ENCODE data around the gene HHAT. TPM values are rescaled to one million over a fixed set of nuclear protein-coding genes. Genes with fewer than 3 reads are reported as not detected.

The HHAT gene
- total and polyA plus RNA-seq, 9 of the 15 experiments (the other 6 are each of a cell fraction or from before 2014, with no cell fraction given) = 0.07 to 0.16 (median 0.13) TPM; not detected in 1

DNA sequence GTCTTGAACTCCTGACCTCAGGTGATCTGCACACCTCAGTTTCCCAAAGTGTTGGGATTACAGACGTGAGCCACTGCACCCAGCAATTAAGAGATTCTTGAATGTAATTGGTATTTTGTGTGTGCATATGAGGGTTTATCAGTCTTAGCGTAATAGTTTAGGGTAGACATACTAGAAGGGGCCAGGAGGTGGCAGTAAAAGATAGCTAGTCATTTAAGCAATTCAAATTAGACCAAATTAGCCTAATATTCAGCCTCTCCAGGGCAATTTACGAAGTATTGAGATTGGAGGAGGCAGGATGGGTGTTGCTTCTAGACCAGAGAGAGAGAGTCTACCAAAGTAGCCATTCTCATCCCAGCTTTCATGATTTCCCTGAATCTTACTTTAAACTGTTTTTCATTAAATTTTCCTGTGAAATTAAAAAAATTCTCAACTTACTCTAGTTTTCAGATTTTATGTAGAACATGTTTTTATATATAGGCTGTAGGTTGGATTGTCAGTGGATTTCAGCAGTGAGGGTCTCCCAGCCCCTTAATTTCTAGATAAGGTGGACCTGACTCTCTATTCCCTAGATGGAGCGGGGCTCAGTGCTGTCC lies 119.7 kb downstream of the HHAT start:
- H2AFZ ChIP-seq (ENCODE audit: low read depth, low read length) = no peak overlapping the region
- no peaks in the 10 kb centered on the region for H4K20me1 ChIP-seq (replicated peaks; ENCODE audit: control insufficient read depth, insufficient read depth, low read length)
- ChIA-PET CTCF (ENCODE audit: low intra/inter-chr PET ratio) (interaction anchor here (0.8 to 2.0 kb wide), 2 partner anchors 687 to 1065 kb away, joined by 3 to 18 read pairs; partner anchors contain the start of gene KCNH1), POLR2A (no interaction called here)
- H3K4me2 ChIP-seq (ENCODE audit: insufficient read depth, low read length) = no peak overlapping the region
- in situ Hi-C loops (cut with MboI) (no loop called here), intact Hi-C loops (cut with micrococcal nuclease) (loop anchor here (1.0 to 10.0 kb wide), 4 partner anchors 134 to 1064 kb away; partner anchors contain the start of gene KCNH1)
- no peaks in the 10 kb centered on the region for H3K9me1 ChIP-seq (ENCODE audit: control insufficient read depth, insufficient read depth, low read length)
- no peaks in the 10 kb centered on the region for H3K36me3 ChIP-seq (ENCODE audit: control insufficient read depth, insufficient read depth, low read length)
- no TSS peak for BruUV-seq (replicated peaks)
- peak; percentile 81 for FAIRE-seq
- no peak overlapping the region for H3K9ac ChIP-seq (ENCODE audit: insufficient read depth in 1 of 2, low read depth in 2 of 2, low read length in 2 of 2)
- H3K9me3 ChIP-seq (replicated peaks; ENCODE audit: control insufficient read depth, insufficient read depth, low read depth, low read length) = no peaks in the 10 kb centered on the region
- no peaks in the 10 kb centered on the region for H3K79me2 ChIP-seq (ENCODE audit: control insufficient read depth, insufficient read depth, low read length)
- peak; percentile 82 for ATAC-seq
- no peak overlapping the region for H3K4me3 ChIP-seq
- no peaks in the 10 kb centered on the region for H3K4me1 ChIP-seq (replicated peaks in 1 of 2; ENCODE audit: control insufficient read depth in 2 of 2, insufficient read depth in 2 of 2, low read length in 2 of 2)
- peak; percentile 33 to 44 (median 41) for DNase-seq (ENCODE audit: extremely low read depth in 1 of 4, low spot score in 3 of 4)
- H3K27ac ChIP-seq (ENCODE audit: extremely low read depth, low read depth, low read length) = no peak overlapping the region
- peaks cover 0 to 8% of the 10 kb centered on the region in 2 experiments; a peak in 3 of 5 replicates for H3K27me3 ChIP-seq (ENCODE audit: control insufficient read depth in 2 of 2, insufficient read depth in 2 of 2, low read length in 2 of 2)
- 0% methylated on average over 4 of the region's 4 CpGs for WGBS (ENCODE audit: insufficient coverage, low coverage, missing lambda C conversion rate)
- TF ChIP-seq ZNF133 (CRISPR knock-in tag; IDR thresholded peaks at IDR 0.05) = no peak
- no peak for TF ChIP-seq NR2F6 (CRISPR knock-in tag; IDR thresholded peaks at IDR 0.05)
- no peak for TF ChIP-seq PRMT5 (CRISPR knock-in tag; IDR thresholded peaks at IDR 0.05)
- TF ChIP-seq, protein P1, sequence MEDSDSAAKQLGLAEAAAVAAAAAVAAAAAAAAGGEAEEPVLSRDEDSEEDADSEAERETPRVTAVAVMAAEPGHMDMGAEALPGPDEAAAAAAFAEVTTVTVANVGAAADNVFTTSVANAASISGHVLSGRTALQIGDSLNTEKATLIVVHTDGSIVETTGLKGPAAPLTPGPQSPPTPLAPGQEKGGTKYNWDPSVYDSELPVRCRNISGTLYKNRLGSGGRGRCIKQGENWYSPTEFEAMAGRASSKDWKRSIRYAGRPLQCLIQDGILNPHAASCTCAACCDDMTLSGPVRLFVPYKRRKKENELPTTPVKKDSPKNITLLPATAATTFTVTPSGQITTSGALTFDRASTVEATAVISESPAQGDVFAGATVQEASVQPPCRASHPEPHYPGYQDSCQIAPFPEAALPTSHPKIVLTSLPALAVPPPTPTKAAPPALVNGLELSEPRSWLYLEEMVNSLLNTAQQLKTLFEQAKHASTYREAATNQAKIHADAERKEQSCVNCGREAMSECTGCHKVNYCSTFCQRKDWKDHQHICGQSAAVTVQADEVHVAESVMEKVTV (CRISPR knock-in tag; IDR thresholded peaks at IDR 0.05) = peak; percentile 61
- TF ChIP-seq KLF13 (tag; IDR thresholded peaks at IDR 0.05; ENCODE audit: borderline replicate concordance, low read depth) = no peak
- no peak for TF ChIP-seq ZBED1 (IDR thresholded peaks at IDR 0.05)
- no peak for TF ChIP-seq SMAD4 (CRISPR knock-in tag; conservative IDR thresholded peaks at IDR 0.05)
- TF ChIP-seq, protein P2, sequence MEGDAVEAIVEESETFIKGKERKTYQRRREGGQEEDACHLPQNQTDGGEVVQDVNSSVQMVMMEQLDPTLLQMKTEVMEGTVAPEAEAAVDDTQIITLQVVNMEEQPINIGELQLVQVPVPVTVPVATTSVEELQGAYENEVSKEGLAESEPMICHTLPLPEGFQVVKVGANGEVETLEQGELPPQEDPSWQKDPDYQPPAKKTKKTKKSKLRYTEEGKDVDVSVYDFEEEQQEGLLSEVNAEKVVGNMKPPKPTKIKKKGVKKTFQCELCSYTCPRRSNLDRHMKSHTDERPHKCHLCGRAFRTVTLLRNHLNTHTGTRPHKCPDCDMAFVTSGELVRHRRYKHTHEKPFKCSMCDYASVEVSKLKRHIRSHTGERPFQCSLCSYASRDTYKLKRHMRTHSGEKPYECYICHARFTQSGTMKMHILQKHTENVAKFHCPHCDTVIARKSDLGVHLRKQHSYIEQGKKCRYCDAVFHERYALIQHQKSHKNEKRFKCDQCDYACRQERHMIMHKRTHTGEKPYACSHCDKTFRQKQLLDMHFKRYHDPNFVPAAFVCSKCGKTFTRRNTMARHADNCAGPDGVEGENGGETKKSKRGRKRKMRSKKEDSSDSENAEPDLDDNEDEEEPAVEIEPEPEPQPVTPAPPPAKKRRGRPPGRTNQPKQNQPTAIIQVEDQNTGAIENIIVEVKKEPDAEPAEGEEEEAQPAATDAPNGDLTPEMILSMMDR (IDR thresholded peaks at IDR 0.05 in 2 of 3, conservative IDR thresholded peaks at IDR 0.05 in 1 of 3; ENCODE audit: insufficient read depth in 2 of 3, low read depth in 1 of 3, low read length in 3 of 3) = peak; percentile 42 to 73 (median 56); a peak in 5 of 6 replicates
- no peak for TF ChIP-seq KHSRP (IDR thresholded peaks at IDR 0.05)
- no peak for TF ChIP-seq PRPF4 (IDR thresholded peaks at IDR 0.05; ENCODE audit: insufficient read depth, low read depth, low read length, poor library complexity, severe bottlenecking)
- TF ChIP-seq NRF1 (conservative IDR thresholded peaks at IDR 0.05 in 1 of 2, IDR thresholded peaks at IDR 0.05 in 1 of 2) = no peak
